Stimulated activated CD8-positive, alpha-beta memory T cell treated with anti-CD3 and anti-CD28 coated beads, Interleukin-15, amount 100 ng/mL, for 4 hours (primary cell): ENCODE data around the gene URI1.
A peak's percentile ranks its signal among the peaks of the same experiment; 100 is the strongest.
"Not testable (repeated sequence)": the region's sequence is repeated elsewhere in the genome, so short reads cannot be mapped to it uniquely, and the experiment has no call there.

Source experiments
- DNase-seq, 2 donors: peaks; one replicate each; pipeline ENCODE4 v3.0.0-alpha.2; 2020; ENCODE audit warnings: low read depth in 2 of 2

The URI1 gene

DNA sequence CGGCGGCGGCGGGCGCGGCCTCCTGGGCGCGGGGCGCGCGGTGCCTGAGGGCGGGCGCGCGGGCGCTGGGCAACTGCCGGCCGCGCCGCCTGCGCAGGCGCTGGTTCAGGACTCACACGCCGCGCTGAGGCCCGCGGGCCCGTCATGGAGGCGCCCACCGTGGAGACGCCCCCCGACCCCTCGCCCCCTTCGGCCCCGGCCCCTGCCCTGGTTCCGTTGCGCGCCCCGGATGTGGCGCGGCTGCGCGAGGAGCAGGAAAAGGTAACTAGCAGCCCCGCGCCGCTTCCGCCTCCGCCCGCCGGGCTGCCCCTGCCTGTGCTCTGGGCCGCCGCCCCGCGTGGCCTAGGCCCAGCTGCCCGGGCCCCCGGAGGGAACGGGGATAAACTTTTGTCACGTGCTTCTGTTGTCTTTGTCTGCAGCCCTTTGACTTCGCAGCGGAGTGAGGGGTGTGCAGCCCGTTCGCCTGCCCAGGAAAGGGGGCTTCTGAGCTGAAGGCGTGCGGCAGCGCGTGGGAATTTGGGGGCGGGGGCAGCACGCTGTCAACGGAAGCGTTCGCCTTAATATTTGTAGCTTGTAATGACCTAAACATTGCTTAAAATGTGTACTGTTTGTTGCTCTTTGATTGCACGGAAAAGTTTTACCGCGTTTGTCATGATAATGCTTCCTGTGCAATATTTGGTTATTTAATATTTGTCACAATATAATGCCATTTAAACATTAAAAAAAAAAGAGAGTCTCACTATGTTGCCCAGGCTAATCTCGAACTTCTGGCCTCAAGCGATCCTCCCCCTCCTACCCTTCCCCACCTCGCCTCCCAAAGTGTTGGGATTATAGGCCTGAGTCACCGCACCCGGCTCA lies 594 bp downstream of the URI1 start:
- DNase-seq, result peak; percentile 36 to 55

DNA sequence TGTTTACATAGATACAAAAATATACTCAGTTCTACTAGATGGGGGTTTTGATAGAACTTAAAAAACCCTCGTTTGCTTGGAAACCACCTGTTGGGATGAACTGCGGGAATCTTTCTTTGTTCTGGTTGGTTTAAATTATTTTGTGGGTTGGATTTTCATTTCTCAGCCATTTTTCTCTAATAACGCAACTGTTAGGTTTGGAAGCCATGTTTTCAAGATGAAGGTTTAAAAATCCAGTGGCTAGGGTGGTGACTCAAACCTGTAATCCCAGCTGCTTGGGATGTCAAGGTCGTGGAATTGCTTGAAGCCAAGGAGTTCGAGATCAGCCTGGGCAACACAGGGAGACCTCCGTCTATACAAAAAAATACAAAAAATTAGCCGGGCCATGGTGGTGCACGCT lies 1.6 kb downstream of the URI1 start:
- no peak for DNase-seq

- DNase-seq, result no peak
These were observed 2.5 kb downstream of the URI1 start for GRCh38 chr19:29944390-29945012.

- DNase-seq, result no peak
These were observed 3.0 kb downstream of the URI1 start for GRCh38 chr19:29945017-29945416.

- no peak for DNase-seq
These were observed 3.4 kb downstream of the URI1 start for GRCh38 chr19:29945433-29945832.

- DNase-seq, result no peak
These were observed 4.6 kb downstream of the URI1 start for GRCh38 chr19:29946645-29947044.

- DNase-seq, result no peak
These were observed 5.8 kb downstream of the URI1 start for GRCh38 chr19:29947871-29948270.

DNA sequence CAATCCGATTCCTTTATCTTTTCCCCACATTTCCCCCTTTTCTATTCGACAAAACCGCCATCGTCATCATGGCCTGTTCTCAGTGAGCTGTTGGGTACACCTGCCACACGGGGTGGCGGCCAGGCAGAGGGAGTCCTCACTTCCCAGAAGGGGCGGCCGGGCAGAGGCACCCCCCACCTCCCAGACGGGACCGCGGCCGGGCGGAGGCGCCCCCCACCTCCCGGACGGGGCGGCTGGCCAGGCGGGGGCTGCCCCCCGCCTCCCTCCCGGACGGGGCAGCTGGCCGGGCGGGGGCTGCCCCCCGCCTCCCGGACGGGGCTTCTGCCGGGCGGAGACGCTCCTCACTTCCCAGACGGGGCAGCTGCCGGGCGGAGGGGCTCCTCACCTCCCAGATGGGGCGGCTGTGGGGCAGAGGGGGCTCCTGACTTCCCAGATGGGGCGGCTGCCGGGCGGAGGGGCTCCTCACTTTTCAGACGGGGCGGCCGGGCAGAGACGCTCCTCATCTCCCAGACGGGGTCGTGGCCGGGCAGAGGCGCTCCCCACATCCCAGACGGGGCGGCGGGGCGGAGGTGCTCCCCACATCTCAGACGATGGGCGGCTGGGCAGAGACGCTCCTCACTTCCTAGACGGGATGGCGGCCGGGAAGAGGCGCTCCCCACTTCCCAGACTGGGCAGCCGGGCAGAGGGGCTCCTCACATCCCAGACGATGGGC lies 6.9 kb downstream of the URI1 start:
- DNase-seq, result not testable (repeated sequence)

- DNase-seq, result no peak
These were observed 10.1 kb downstream of the URI1 start for GRCh38 chr19:29952177-29952576.

DNA sequence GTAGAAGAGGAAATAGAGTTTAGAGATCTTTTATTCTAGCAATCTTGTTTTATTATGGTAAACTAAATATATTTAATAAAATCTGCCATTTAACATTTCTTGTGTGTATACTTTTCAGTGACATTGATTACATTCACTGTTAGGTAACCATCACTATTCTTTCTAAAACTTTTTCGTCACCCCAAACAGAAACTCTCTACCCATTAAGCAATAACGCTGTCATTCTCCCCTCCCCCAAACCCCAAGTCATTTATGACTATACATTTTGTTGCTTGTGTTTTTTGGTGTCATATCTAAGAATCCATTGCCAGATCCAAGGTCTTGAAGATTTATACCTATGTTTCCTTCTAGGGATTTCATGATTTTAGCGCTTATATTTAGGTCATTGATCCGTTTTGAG lies 10.6 kb downstream of the URI1 start:
- no peak for DNase-seq

GRCh38 chr19:29953352-29954247 lies 11.6 kb downstream of the URI1 start:
- DNase-seq, result no peak

DNA sequence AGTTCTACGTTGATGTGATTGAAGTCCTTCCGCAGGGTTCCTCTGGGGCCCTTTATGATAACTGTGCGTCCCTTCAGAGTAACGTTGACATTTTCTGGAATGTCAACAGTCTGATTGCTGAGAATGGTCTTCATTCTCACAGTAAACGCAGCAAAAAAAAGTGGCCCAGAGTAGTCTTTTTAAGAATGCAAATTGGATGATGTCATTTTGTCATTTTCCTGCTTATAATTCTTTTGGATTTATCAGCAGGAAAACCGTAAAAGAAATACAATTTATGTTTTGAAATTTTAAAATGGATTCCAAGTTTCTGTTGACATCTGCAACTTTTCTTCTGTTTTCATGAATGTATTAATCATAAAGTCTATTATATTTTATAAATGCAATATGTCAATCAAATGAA lies 14.8 kb downstream of the URI1 start:
- DNase-seq, result no peak

DNA sequence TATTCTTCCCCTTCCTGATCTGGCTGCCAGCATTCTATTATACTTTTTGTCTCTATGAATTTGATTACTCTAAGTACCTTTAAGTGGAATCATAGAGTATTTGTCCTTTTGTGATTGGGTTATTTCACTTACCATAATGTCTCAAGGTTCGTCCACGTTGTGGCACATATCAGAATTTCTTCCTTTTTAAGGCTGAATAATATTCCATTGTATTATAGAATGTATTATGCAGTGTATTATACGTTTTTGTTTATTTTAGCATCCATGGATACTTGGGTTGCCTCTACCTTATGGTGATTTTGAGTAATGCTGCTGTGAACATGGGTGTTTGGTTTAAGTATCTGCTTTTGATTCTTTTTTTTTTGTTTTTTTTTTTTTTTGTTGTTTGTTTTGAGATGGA lies 19.3 kb downstream of the URI1 start:
- DNase-seq, result no peak

- no peak for DNase-seq
These were observed 20.8 kb downstream of the URI1 start for GRCh38 chr19:29962793-29963192.

DNA sequence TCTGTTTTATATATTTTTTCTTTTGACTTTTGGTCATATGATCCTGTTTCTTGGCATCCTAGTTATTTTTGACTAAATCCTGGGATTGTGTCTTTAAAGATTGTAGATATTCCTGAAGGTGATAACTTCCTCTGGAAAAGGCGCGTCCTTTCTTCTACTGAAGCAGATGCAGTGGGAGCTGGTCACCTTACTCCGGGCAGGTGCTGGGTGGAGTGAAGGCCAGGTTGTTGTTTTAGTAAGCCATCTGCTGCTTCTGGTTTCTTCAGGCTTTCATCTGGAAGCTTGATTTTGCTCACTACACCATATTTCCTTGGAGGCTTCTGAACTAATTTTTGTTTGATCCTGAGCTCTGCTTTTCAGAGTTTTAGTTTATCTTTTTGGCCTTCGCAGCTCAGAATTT lies 21.5 kb downstream of the URI1 start:
- DNase-seq, result no peak

GRCh38 chr19:29964171-29964570 lies 22.1 kb downstream of the URI1 start:
- DNase-seq, result no peak

DNA sequence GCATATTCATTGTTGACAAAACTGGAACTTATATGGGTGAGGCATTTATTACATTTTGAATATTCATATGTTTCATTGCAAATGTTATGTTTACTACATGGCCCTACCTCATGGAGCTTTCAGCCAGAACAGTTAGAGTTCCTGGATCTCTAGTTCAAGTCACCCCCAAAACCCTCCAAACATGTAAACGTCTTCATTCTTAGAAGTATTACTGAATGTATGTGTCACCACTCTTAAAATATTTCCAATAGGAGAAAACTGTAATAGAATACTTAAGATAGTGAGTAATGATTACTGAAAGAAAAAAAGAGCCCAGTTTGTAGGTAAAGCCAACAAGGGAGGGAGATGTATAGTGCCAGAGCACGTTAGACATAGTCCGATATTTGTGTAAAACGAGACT lies 23.5 kb downstream of the URI1 start:
- DNase-seq, result no peak

DNA sequence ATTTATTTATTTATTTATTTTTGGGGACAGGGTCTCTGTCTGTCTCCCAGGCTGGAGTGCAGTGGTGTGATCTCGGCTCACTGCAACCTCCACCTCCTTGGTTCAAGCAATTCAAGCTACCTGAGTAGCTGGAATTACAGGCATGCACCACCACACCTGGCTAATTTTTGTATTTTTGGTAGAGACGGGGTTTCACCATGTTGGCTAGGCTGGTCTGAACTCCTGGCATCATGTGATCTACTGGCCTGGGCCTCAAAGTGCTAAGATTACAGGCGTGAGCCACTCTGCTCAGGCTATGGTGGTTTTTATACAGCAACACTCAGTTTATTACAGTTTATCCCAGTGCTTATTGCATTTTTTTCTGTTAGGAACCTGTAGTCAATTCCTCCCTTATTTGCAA lies 24.1 kb downstream of the URI1 start:
- not testable (repeated sequence) for DNase-seq

GRCh38 chr19:29966588-29967249 lies 24.7 kb downstream of the URI1 start:
- no peak for DNase-seq

DNA sequence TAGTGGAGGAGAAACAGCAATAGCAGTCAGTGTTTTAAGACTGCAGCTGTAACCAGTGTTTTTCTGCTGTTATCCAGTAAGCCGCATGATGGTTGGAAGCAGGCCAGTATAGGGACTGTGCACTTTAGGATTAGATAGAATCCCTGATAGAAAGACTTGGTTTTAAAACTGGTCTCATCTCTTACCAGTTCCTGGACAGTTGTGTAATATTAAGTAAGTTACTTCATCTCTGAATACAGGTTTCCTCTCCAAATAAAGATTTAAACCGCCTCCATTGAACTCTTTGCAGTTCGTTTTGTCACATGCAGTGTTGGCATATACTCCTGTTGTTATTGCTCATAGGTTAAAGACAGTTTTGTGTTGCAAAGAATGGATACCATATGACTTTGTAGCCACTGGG lies 25.6 kb downstream of the URI1 start:
- no peak for DNase-seq

DNA sequence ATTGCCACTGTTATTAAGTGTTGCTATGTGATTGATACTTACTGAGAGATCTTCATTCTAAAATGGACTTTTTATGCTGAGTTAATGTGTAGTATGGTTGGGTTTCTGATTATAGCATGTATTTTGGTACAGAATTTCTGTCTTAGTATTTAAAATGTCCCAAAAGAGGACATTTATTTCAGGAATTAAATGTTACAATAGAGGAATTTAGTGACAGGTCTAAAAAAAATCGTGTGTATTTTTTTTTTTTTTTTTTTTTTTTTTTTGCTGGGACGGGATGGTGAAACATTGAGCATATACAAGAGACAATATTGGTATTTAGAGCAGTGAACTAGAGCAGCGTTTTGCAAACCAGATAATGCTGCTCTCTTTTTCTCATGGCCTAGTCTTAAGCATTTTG lies 27.9 kb downstream of the URI1 start:
- no peak for DNase-seq
